ENCODE results near the gene HECTD1.

- TF ChIP-seq CTCF (IDR thresholded peaks at IDR 0.05) (no peak), POLR2AphosphoS5 (IDR thresholded peaks at IDR 0.05; ENCODE audit: insufficient read depth in 1 of 2, low read depth in 1 of 2) (no peak)
These were observed 138.2 kb downstream of the HECTD1 start for GRCh38 chr14:31069343-31069742.
